Measurements from ENCODE around the gene GPR158. TPM values are rescaled to one million over a fixed set of nuclear protein-coding genes. Genes with fewer than 3 reads are reported as not detected.

GPR158 gene
- total RNA-seq, 1 experiment from 2014 or later: 0.24 TPM

DNA sequence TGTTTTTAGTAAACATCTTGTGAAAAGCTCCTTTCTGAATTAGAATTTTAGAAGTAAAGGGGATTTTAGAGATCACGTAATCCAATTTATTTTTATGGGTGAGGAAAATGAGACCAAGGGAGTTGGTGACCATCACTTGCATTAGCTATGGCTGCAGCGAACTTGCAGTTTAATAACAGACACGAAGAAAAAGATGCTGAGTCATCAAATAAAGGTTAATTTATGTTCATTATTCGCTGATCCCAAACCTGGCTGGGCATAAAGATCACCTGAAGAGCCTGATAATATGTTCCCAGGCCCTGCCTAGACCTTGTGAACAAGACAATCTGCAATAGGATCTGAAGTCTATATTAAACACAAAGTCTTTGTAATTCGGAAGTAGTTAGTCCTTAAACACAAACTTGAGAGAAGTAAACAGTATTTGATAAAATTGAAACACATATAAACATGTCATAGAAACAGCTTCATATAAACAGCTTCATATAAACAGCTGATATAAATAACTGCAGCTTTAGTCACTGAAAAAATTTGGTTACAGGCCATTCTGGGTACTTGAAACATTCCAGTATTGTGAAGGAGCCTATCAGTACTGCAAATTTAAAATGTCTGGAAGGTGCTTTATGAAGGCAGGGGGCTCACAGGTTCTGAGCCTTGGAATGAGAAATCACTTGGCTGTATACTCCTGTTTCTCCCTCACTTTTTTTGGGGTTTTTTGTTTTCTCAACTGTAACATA is 16.5 kb downstream of the GPR158 start:
- 0 out of 5 replicates have a peak, but pooled peaks cover 0 to 2% of the 10 kb centered on the region in 2 experiments for H3K9me3 Mint-ChIP-seq
- no peak overlapping the region for H3K27ac Mint-ChIP-seq
- H3K27me3 Mint-ChIP-seq (ENCODE audit: low read depth): no peaks in the 10 kb centered on the region
- H2BK12ac ChIP-seq (ENCODE audit: insufficient read length, low read depth, low read length): no peak overlapping the region
- DNase-seq: no peak
- H2AK5ac ChIP-seq (ENCODE audit: insufficient read length, low read length): no peak overlapping the region
- H3K23ac ChIP-seq (ENCODE audit: insufficient read length, low read depth, low read length): no peak overlapping the region
- no peaks in the 10 kb centered on the region for H3K23me2 ChIP-seq (ENCODE audit: insufficient read length, low read depth, low read length, poor library complexity, severe bottlenecking)
- H3T11ph ChIP-seq (ENCODE audit: low read length): no peak overlapping the region
- no peak overlapping the region for H2AFZ ChIP-seq (ENCODE audit: low read length)
- H3K4ac ChIP-seq (ENCODE audit: low read depth, low read length): no peak overlapping the region
- WGBS (ENCODE audit: extremely low coverage, insufficient read length, low lambda C conversion rate): no CpG with 5 or more reads among the region's 5 CpGs
- no peaks in the 10 kb centered on the region for H3K27me3 ChIP-seq (ENCODE audit: insufficient read depth, low read length)
- no peaks in the 10 kb centered on the region for H3K9me3 ChIP-seq (ENCODE audit: control insufficient read depth, low read depth, low read length)
- no peak overlapping the region for H2BK120ac ChIP-seq (ENCODE audit: low read depth, low read length, poor library complexity, severe bottlenecking)
- H3K27ac ChIP-seq (ENCODE audit: insufficient read length, low read depth, low read length): no peak overlapping the region
- H4K8ac ChIP-seq (replicated peaks; ENCODE audit: insufficient read length, low read depth, low read length): no peak overlapping the region
- no peak overlapping the region for H4K91ac ChIP-seq (ENCODE audit: insufficient read length, low read depth, low read length)
- no peak overlapping the region for H2BK15ac ChIP-seq (ENCODE audit: low read depth, low read length)
- H4K5ac ChIP-seq (ENCODE audit: insufficient read length, low read depth, low read length): no peak overlapping the region
- no peak overlapping the region for H3K4me2 ChIP-seq (ENCODE audit: insufficient read depth, insufficient read length, low read length)
- H3K79me1 ChIP-seq (ENCODE audit: insufficient read depth, low read depth, low read length, poor library complexity, severe bottlenecking): no peaks in the 10 kb centered on the region
- H4K20me1 ChIP-seq (ENCODE audit: control insufficient read depth, insufficient read depth, insufficient read length): no peaks in the 10 kb centered on the region
- no peak overlapping the region for H2BK20ac ChIP-seq (ENCODE audit: low read depth, low read length, poor library complexity, severe bottlenecking)
- H3K79me2 ChIP-seq (ENCODE audit: insufficient read depth, low read length): no peaks in the 10 kb centered on the region
- no peak overlapping the region for H2BK5ac ChIP-seq (ENCODE audit: insufficient read length, low read length)
- TF ChIP-seq, protein P1, sequence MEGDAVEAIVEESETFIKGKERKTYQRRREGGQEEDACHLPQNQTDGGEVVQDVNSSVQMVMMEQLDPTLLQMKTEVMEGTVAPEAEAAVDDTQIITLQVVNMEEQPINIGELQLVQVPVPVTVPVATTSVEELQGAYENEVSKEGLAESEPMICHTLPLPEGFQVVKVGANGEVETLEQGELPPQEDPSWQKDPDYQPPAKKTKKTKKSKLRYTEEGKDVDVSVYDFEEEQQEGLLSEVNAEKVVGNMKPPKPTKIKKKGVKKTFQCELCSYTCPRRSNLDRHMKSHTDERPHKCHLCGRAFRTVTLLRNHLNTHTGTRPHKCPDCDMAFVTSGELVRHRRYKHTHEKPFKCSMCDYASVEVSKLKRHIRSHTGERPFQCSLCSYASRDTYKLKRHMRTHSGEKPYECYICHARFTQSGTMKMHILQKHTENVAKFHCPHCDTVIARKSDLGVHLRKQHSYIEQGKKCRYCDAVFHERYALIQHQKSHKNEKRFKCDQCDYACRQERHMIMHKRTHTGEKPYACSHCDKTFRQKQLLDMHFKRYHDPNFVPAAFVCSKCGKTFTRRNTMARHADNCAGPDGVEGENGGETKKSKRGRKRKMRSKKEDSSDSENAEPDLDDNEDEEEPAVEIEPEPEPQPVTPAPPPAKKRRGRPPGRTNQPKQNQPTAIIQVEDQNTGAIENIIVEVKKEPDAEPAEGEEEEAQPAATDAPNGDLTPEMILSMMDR (conservative IDR thresholded peaks at IDR 0.05): no peak
- H3K4me3 Mint-ChIP-seq: no peak overlapping the region
- no peaks in the 10 kb centered on the region for H3K4me1 ChIP-seq (ENCODE audit: insufficient read depth, low read length)
- no peak overlapping the region for H3K18ac ChIP-seq (ENCODE audit: insufficient read length, low read depth, low read length)
- no peak overlapping the region for H3K14ac ChIP-seq (ENCODE audit: insufficient read depth, low read length)
- H3K4me1 Mint-ChIP-seq: no peaks in the 10 kb centered on the region
- H3K36me3 Mint-ChIP-seq (ENCODE audit: insufficient read depth in 1 of 3, low read depth in 3 of 3): no peaks in the 10 kb centered on the region; a peak in 1 of 7 replicates
- H3K56ac ChIP-seq (ENCODE audit: insufficient read length, low read depth, low read length): no peak overlapping the region
- H3K9ac ChIP-seq (ENCODE audit: extremely low read depth, insufficient read length, low read length): no peak overlapping the region
